CD4-positive, alpha-beta T cell (primary cell): ENCODE data around the gene MYO9B. TPM values are rescaled to one million over a fixed set of nuclear protein-coding genes. Genes with fewer than 3 reads are reported as not detected.

Source experiments
- ATAC-seq: fragments of 200-7000 bp; cut with Tn5 transposase; one replicate; pipeline ENCODE4 v1.10.0; 2022; ENCODE audit warnings: mild to moderate bottlenecking; ENCODE audit not compliant: poor library complexity
- CTCF ChIA-PET: fragments of 350-600 bp; sonication (Branson Sonifier 250); formaldehyde crosslinking; loops from one replicate; lab custom pipeline; 2021; ENCODE audit warnings: antibody characterized with exemption, inconsistent platforms; lab: Charles Lee
- POLR2A ChIA-PET: fragments of 350-600 bp; sonication (Branson Sonifier 250); formaldehyde crosslinking; loops from one replicate; lab custom pipeline; 2021; ENCODE audit warnings: antibody characterized with exemption, inconsistent platforms; lab: Charles Lee
- DNase-seq, 14 experiments: peaks; one replicate each; pipeline ENCODE4 v3.0.0-alpha.2; 2013 to 2020; ENCODE audit warnings: mixed read lengths in 2 of 14
- H3K27ac ChIP-seq, 2 donors: one replicate each; pipeline versions ENCODE4 v1.5.1 to v1.7.0; 2013; ENCODE audit warnings: low read length in 2 of 2, low read depth in 1 of 2, mild to moderate bottlenecking in 1 of 2
- H3K27me3 ChIP-seq, 2 experiments: 1 replicate in 1 of 2; 2 replicates in 1 of 2; pipeline versions ENCODE4 v1.6.1 to v1.7.0; 2013; ENCODE audit warnings: low read length in 2 of 2, control low read depth in 1 of 2, mild to moderate bottlenecking in 1 of 2, moderate library complexity in 1 of 2; ENCODE audit not compliant: insufficient read depth in 2 of 2, control insufficient read depth in 1 of 2
- H3K36me3 ChIP-seq: one replicate; pipeline ENCODE4 v1.6.1; 2013; ENCODE audit warnings: low read length, control low read depth; ENCODE audit not compliant: insufficient read depth
- H3K4me1 ChIP-seq: one replicate; pipeline ENCODE4 v1.6.1; 2013; ENCODE audit warnings: low read length, control low read depth; ENCODE audit not compliant: insufficient read depth
- H3K4me3 ChIP-seq: one replicate; pipeline ENCODE4 v1.5.1; 2013; ENCODE audit warnings: mild to moderate bottlenecking, low read length, moderate library complexity
- H3K9me3 ChIP-seq, 2 experiments: 1 replicate in 1 of 2; 2 replicates in 1 of 2; pipeline versions ENCODE4 v1.6.1 to v1.7.0; 2013; ENCODE audit warnings: low read length in 2 of 2, mild to moderate bottlenecking in 2 of 2, control low read depth in 1 of 2, moderate library complexity in 1 of 2; ENCODE audit not compliant: control insufficient read depth in 1 of 2, insufficient read depth in 1 of 2
- H3K27ac Mint-ChIP-seq: one replicate; pipeline ENCODE4 v1.8.0; 2020; ENCODE audit warnings: mixed read lengths
- H3K27me3 Mint-ChIP-seq: one replicate; pipeline ENCODE4 v1.8.0; 2021; ENCODE audit warnings: mixed read lengths
- H3K36me3 Mint-ChIP-seq: one replicate; pipeline ENCODE4 v1.8.0; 2021; ENCODE audit warnings: low read depth, mixed read lengths
- H3K4me1 Mint-ChIP-seq: one replicate; pipeline ENCODE4 v1.8.0; 2021; ENCODE audit warnings: low read depth, mixed read lengths
- H3K4me3 Mint-ChIP-seq: one replicate; pipeline ENCODE4 v1.8.0; 2020; ENCODE audit warnings: mild to moderate bottlenecking, mixed read lengths
- H3K9me3 Mint-ChIP-seq: one replicate; pipeline ENCODE4 v1.8.0; 2020; ENCODE audit warnings: mixed read lengths
- CTCF ChIP-seq: fragments of 200-600 bp; IDR thresholded peaks from one replicate; pipeline ENCODE4 v1.8.0; 2022; ENCODE audit warnings: antibody characterized with exemption, mild to moderate bottlenecking
- intact Hi-C, 2 experiments: fragments of 100-400 bp; cut with DNase I in 1 of 2; cut with micrococcal nuclease in 1 of 2; formaldehyde crosslinking; loops; one replicate each; pipeline versions ENCODE4 v1.15.1 to v1.9.0; 2023 to 2025; cut with DNase I, micrococcal nuclease
- total RNA-seq, 174 experiments: library from RNA in 2 of 174; stranded (reverse) in 2 of 174; gene quantifications; one replicate each; pipeline ENCODE4 v1.2.3 and lab custom pipeline; 2021 to 2026

Gene MYO9B
- total RNA-seq, 2 experiments from 2014 or later, result 176 to 184 TPM

GRCh38 chr19:17162580-17162979, 87.0 kb downstream of the MYO9B start:
- H3K27me3 Mint-ChIP-seq, result no peaks in the 10 kb centered on the region
- no peaks in the 10 kb centered on the region for H3K4me1 ChIP-seq
- H3K27ac Mint-ChIP-seq, result no peak overlapping the region
- intact Hi-C loops, result no loop called here
- H3K4me3 Mint-ChIP-seq, result no peak overlapping the region
- H3K27me3 ChIP-seq, result no peaks in the 10 kb centered on the region
- no peak for TF ChIP-seq CTCF
- DNase-seq (no peak), ATAC-seq (no peak)
- no peak overlapping the region for H3K27ac ChIP-seq
- H3K9me3 Mint-ChIP-seq, result peaks cover 2% of the 10 kb centered on the region
- peaks cover 77% of the 10 kb centered on the region for H3K36me3 ChIP-seq
- no peaks in the 10 kb centered on the region for H3K4me1 Mint-ChIP-seq
- H3K36me3 Mint-ChIP-seq, result peaks cover 86% of the 10 kb centered on the region
- H3K4me3 ChIP-seq, result no peak overlapping the region
- CTCF ChIA-PET, result no interaction called here
- POLR2A ChIA-PET, result interaction anchor here (0.9 kb wide), 1 partner anchor 22 kb away, joined by 3 read pairs; no protein-coding TSS in a partner anchor
- H3K9me3 ChIP-seq, result peaks cover 0 to 10% of the 10 kb centered on the region in 2 experiments

- ATAC-seq (no peak), DNase-seq (no peak)
- Histone ChIP-seq H3K9me3 (peaks cover 0 to 10% of the 10 kb centered on the region in 2 experiments), H3K27me3 (no peaks in the 10 kb centered on the region), H3K4me1 (no peaks in the 10 kb centered on the region), H3K36me3 (peaks cover 79% of the 10 kb centered on the region), H3K4me3 (no peak overlapping the region), H3K27ac (no peak overlapping the region)
- H3K27ac Mint-ChIP-seq, result no peak overlapping the region
- no peaks in the 10 kb centered on the region for H3K4me1 Mint-ChIP-seq
- intact Hi-C loops, result no loop called here
- no peaks in the 10 kb centered on the region for H3K27me3 Mint-ChIP-seq
- peaks cover 2% of the 10 kb centered on the region for H3K9me3 Mint-ChIP-seq
- no peak for TF ChIP-seq CTCF
- ChIA-PET CTCF (interaction anchor here (0.6 kb wide), 1 partner anchor 19 kb away, joined by 6 read pairs; no protein-coding TSS in a partner anchor), POLR2A (interaction anchor here (0.7 kb wide), 1 partner anchor 71 kb away, joined by 3 read pairs; no protein-coding TSS in a partner anchor)
- H3K4me3 Mint-ChIP-seq, result no peak overlapping the region
- peaks cover 86% of the 10 kb centered on the region for H3K36me3 Mint-ChIP-seq
These were observed 88.1 kb downstream of the MYO9B start for GRCh38 chr19:17163652-17164051.

- Histone ChIP-seq H3K36me3 (peaks cover 78% of the 10 kb centered on the region), H3K27me3 (no peaks in the 10 kb centered on the region), H3K9me3 (peaks cover 0 to 10% of the 10 kb centered on the region in 2 experiments), H3K27ac (peak overlapping the region in 1 of 2 donors; percentile 13), H3K4me1 (no peaks in the 10 kb centered on the region), H3K4me3 (no peak overlapping the region)
- intact Hi-C loops, result no loop called here
- CTCF ChIA-PET, result interaction anchor here (2.2 kb wide), 1 partner anchor 71 kb away, joined by 4 read pairs; no protein-coding TSS in a partner anchor
- H3K9me3 Mint-ChIP-seq, result peaks cover 2% of the 10 kb centered on the region
- peaks cover 84% of the 10 kb centered on the region for H3K36me3 Mint-ChIP-seq
- TF ChIP-seq CTCF, result no peak
- H3K27ac Mint-ChIP-seq, result no peak overlapping the region
- no peak for DNase-seq
- H3K4me1 Mint-ChIP-seq, result no peaks in the 10 kb centered on the region
- no peaks in the 10 kb centered on the region for H3K27me3 Mint-ChIP-seq
- no peak overlapping the region for H3K4me3 Mint-ChIP-seq
- POLR2A ChIA-PET, result interaction anchor here (1.8 kb wide), 1 partner anchor 39 kb away, joined by 4 read pairs; no protein-coding TSS in a partner anchor
- ATAC-seq, result no peak
These were observed 89.1 kb downstream of the MYO9B start for GRCh38 chr19:17164639-17165038.
